Forelimb muscle (tissue), 1 donor: ENCODE measurements around the gene ACTA2. TPM values are rescaled to one million over a fixed set of nuclear protein-coding genes. Genes with fewer than 3 reads are reported as not detected.
"Not testable (repeated sequence)": the region's sequence is repeated elsewhere in the genome, so short reads cannot be mapped to it uniquely, and the experiment has no call there.

Experiments used
- DNase-seq: peaks from one replicate; pipeline ENCODE4 v3.0.0-alpha.2; 2013; ENCODE audit warnings: low read depth
- polyA plus RNA-seq: library from polyadenylated mRNA; unstranded; fragments of 120-200 nt; gene quantifications from one replicate; pipeline ENCODE4 v1.2.1, GENCODE V29; 2013; ENCODE audit not compliant: insufficient read length

Gene ACTA2
- polyA plus RNA-seq, 1 donor = 183 TPM

GRCh38 chr10:88949912-88950837 lies 2.4 kb downstream of the ACTA2 start:
- no peak for DNase-seq

- no peak for DNase-seq
Measured at GRCh38 chr10:88949051-88949450, 3.5 kb downstream of the ACTA2 start.

- DNase-seq = no peak
Measured at GRCh38 chr10:88946965-88947590, 5.5 kb downstream of the ACTA2 start.

GRCh38 chr10:88946200-88946599 lies 6.4 kb downstream of the ACTA2 start:
- no peak for DNase-seq

- no peak for DNase-seq
Measured at GRCh38 chr10:88944813-88945212, 7.8 kb downstream of the ACTA2 start.

- DNase-seq = no peak
Measured at GRCh38 chr10:88943778-88944177, 8.8 kb downstream of the ACTA2 start.

GRCh38 chr10:88941026-88941425 lies 11.5 kb downstream of the ACTA2 start:
- no peak for DNase-seq

GRCh38 chr10:88938938-88939337 lies 13.6 kb downstream of the ACTA2 start:
- no peak for DNase-seq

- DNase-seq = no peak
Measured at GRCh38 chr10:88938039-88938438, 14.5 kb downstream of the ACTA2 start.

GRCh38 chr10:88936656-88937055 lies 15.9 kb downstream of the ACTA2 start:
- no peak for DNase-seq

GRCh38 chr10:88934900-88935672 lies 17.5 kb downstream of the ACTA2 start:
- peak; percentile 74 for DNase-seq

GRCh38 chr10:88933564-88933963 lies 19.0 kb downstream of the ACTA2 start:
- DNase-seq = no peak

- peak; percentile 44 for DNase-seq
Measured at GRCh38 chr10:88932539-88933256, 19.9 kb downstream of the ACTA2 start.

GRCh38 chr10:88932029-88932428 lies 20.5 kb downstream of the ACTA2 start:
- not testable (repeated sequence) for DNase-seq

- no peak for DNase-seq
Measured at GRCh38 chr10:88931548-88931947, 21.0 kb downstream of the ACTA2 start.

- DNase-seq = no peak
Measured at GRCh38 chr10:88928254-88928653, 24.3 kb downstream of the ACTA2 start.

- DNase-seq = no peak
Measured at GRCh38 chr10:88927416-88927690, 25.2 kb downstream of the ACTA2 start.

- peak; percentile 75 for DNase-seq
Measured at GRCh38 chr10:88926566-88927415, 25.8 kb downstream of the ACTA2 start.

GRCh38 chr10:88923520-88923919 lies 29.1 kb downstream of the ACTA2 start:
- DNase-seq = no peak

- DNase-seq = no peak
Measured at GRCh38 chr10:88922041-88922440, 30.5 kb downstream of the ACTA2 start.
